Bone marrow (tissue), 2 donors: ENCODE results near the gene TEX53.

Experiments used
- DNase-seq, 2 donors: peaks; one replicate each; lab custom pipeline; 2025; lab: John Stamatoyannopoulos, UW

The TEX53 gene

GRCh38 chr9:114657705-114658104 lies at the start of gene TEX53:
TEX53 (minus strand) TSS chr9:114657805; CDS start chr9:114657774, 31 bp downstream.
- no peak for DNase-seq

GRCh38 chr9:114706711-114707110 lies 49.1 kb upstream of the TEX53 start:
- no peak for DNase-seq

- no peak for DNase-seq
Measured at GRCh38 chr9:114701988-114702387, 44.4 kb upstream of the TEX53 start.

- DNase-seq: no peak
Measured at GRCh38 chr9:114697951-114698351, 40.3 kb upstream of the TEX53 start.

- DNase-seq: no peak
Measured at GRCh38 chr9:114696814-114697544, 39.4 kb upstream of the TEX53 start.

- no peak for DNase-seq
Measured at GRCh38 chr9:114695948-114696347, 38.3 kb upstream of the TEX53 start.

- no peak for DNase-seq
Measured at GRCh38 chr9:114694719-114695269, 37.2 kb upstream of the TEX53 start.

GRCh38 chr9:114694146-114694545 lies 36.5 kb upstream of the TEX53 start:
- no peak for DNase-seq

- no peak for DNase-seq
Measured at GRCh38 chr9:114693248-114693855, 35.7 kb upstream of the TEX53 start.

GRCh38 chr9:114691956-114692295 lies 34.3 kb upstream of the TEX53 start:
- no peak for DNase-seq

- DNase-seq: no peak
Measured at GRCh38 chr9:114691046-114691955, 33.7 kb upstream of the TEX53 start.

- DNase-seq: no peak
Measured at GRCh38 chr9:114690308-114690707, 32.7 kb upstream of the TEX53 start.

GRCh38 chr9:114689813-114690212 lies 32.2 kb upstream of the TEX53 start:
- no peak for DNase-seq

GRCh38 chr9:114688909-114689610 lies 31.5 kb upstream of the TEX53 start:
- no peak for DNase-seq

GRCh38 chr9:114688379-114688778 lies 30.8 kb upstream of the TEX53 start:
- no peak for DNase-seq

GRCh38 chr9:114687034-114687433 lies 29.4 kb upstream of the TEX53 start:
- no peak for DNase-seq

GRCh38 chr9:114685951-114686350 lies 28.3 kb upstream of the TEX53 start:
- DNase-seq: no peak

- no peak for DNase-seq
Measured at GRCh38 chr9:114684036-114684435, 26.4 kb upstream of the TEX53 start.

- DNase-seq: no peak
Measured at GRCh38 chr9:114682846-114683245, 25.2 kb upstream of the TEX53 start.

GRCh38 chr9:114681594-114682332 lies 24.2 kb upstream of the TEX53 start, which contains the start of gene TEX48:
TEX48 (minus strand) TSS chr9:114682192; CDS start chr9:114671723, 10,469 bp downstream.
- DNase-seq: peak; percentile 26 to 42
